ENCODE results near the gene MTHFD2. TPM values are rescaled to one million over a fixed set of nuclear protein-coding genes. Genes with fewer than 3 reads are reported as not detected.
"Not testable (repeated sequence)": the region's sequence is repeated elsewhere in the genome, so short reads cannot be mapped to it uniquely, and the experiment has no call there.

MTHFD2 gene
- total and polyA plus RNA-seq, 10 donors = 17.8 to 71.1 (median 39.8) TPM

DNA sequence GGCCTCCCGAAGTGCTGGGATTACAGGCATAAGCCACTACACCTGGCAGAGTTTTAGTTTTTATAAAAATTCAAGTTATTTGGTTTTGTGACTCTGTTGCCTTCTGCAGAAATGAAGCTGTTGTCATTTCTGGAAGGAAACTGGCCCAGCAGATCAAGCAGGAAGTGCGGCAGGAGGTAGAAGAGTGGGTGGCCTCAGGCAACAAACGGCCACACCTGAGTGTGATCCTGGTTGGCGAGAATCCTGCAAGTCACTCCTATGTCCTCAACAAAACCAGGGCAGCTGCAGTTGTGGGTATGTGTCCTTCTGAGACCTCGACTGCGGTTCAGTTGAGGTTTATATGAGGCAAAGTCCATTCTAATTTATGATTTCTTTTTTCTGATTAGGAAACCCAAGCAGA is 7.2 kb downstream of the MTHFD2 start:
- intact Hi-C loops (cut with DNase I; ENCODE audit: low total_unique reads) = no loop called here
- Histone ChIP-seq H3K27ac (peak overlapping the region; percentile 66 to 89 (median 82)), H3K27me3 (replicated peaks in 1 of 7) (no peaks in the 10 kb centered on the region), H3K9me3 (no peaks in the 10 kb centered on the region), H3K4me1 (peaks cover 21 to 72% (median 48%) of the 10 kb centered on the region in 6 donors), H3K4me3 (peak overlapping the region in 1 of 8 donors; percentile 40), H3K36me3 (peaks cover 2 to 67% (median 26%) of the 10 kb centered on the region in 6 donors)
- WGBS, 5 donors = 22 to 51% (median 29%) methylated on average over 6 of the region's 6 CpGs
- no peak for DNase-seq
- TF ChIP-seq, protein P1, sequence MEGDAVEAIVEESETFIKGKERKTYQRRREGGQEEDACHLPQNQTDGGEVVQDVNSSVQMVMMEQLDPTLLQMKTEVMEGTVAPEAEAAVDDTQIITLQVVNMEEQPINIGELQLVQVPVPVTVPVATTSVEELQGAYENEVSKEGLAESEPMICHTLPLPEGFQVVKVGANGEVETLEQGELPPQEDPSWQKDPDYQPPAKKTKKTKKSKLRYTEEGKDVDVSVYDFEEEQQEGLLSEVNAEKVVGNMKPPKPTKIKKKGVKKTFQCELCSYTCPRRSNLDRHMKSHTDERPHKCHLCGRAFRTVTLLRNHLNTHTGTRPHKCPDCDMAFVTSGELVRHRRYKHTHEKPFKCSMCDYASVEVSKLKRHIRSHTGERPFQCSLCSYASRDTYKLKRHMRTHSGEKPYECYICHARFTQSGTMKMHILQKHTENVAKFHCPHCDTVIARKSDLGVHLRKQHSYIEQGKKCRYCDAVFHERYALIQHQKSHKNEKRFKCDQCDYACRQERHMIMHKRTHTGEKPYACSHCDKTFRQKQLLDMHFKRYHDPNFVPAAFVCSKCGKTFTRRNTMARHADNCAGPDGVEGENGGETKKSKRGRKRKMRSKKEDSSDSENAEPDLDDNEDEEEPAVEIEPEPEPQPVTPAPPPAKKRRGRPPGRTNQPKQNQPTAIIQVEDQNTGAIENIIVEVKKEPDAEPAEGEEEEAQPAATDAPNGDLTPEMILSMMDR (IDR thresholded peaks at IDR 0.05 in 8 of 11, conservative IDR thresholded peaks at IDR 0.05 in 3 of 11) = no peak
- TF ChIP-seq POLR2AphosphoS5 (IDR thresholded peaks at IDR 0.05) (no peak), POLR2A (IDR thresholded peaks at IDR 0.05) (no peak)

DNA sequence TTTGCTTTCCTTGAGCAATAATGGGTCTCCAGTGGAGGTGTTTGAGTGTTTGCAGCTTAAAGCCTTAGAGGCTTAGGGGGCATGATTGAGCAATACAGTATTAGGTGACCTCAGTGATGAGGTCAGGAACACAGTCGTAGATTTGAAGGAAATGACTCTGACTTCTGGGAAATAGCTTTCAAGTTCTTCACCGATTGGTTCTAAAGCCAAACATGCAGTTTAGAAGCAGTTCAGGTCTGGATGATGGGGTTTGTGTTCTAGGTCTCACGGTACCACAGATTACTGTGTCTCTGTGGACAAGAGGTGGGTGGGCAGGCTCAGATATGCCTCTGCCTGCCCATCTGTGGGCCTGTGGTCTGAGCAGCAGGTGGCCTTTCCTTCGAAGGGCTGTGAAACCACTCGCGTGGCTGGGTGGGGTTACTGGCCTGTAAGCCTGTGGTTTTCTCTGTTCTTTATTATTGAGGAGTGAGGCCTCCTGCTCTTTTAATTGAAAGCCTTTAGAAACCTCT is 7.8 kb downstream of the MTHFD2 start:
- Histone ChIP-seq H3K4me3 (peak overlapping the region in 1 of 8 donors; percentile 40), H3K27me3 (replicated peaks in 1 of 7) (no peaks in the 10 kb centered on the region), H3K27ac (peak overlapping the region; percentile 66 to 89 (median 82)), H3K36me3 (peaks cover 2 to 73% (median 32%) of the 10 kb centered on the region in 6 donors), H3K4me1 (peaks cover 17 to 65% (median 42%) of the 10 kb centered on the region in 6 donors), H3K9me3 (no peaks in the 10 kb centered on the region)
- TF ChIP-seq POLR2A (IDR thresholded peaks at IDR 0.05) (no peak), POLR2AphosphoS5 (IDR thresholded peaks at IDR 0.05) (peak in 2 of 3 donors; percentile 55 to 63)
- TF ChIP-seq, protein P1 (IDR thresholded peaks at IDR 0.05 in 8 of 11, conservative IDR thresholded peaks at IDR 0.05 in 3 of 11) = no peak
- 7 to 30% (median 21%) methylated on average over 3 to 6 of the region's 6 CpGs for WGBS, 5 donors
- peak; percentile 83 for DNase-seq
- intact Hi-C loops (cut with DNase I; ENCODE audit: low total_unique reads) = no loop called here

DNA sequence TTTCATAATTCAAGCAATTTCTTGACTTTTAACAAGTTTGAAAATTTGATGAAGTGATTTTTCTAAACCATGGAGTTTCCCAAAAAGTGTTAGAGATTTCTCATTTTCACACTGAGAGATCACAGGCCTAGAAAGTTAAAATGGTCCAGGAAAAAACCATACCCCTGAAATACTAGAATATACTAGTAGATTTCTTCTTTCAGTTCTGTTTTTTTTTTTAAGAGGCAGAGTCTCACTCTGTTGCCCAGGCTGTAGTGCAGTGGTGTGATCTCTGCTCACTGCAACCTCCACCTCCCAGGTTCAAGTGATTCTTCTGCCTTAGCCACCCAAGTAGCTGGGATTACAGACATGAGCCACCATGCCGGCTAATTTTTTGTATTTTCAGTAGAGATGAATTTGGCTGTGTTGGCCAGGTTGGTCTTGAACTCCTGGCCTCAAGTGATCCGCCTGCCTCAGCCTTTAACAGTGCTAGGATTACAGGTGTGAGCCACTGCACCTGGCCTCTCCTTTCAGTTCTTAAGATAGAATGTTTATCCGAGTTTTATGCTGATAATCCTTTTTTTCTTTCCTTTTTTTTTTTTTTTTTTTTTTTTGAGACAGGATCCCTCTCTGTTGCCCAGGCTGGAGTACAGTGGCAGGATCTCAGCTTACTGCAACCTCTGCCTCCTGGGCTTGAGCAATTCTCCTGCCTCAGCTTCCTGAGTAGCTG is 14.4 kb downstream of the MTHFD2 start:
- no peak for DNase-seq

DNA sequence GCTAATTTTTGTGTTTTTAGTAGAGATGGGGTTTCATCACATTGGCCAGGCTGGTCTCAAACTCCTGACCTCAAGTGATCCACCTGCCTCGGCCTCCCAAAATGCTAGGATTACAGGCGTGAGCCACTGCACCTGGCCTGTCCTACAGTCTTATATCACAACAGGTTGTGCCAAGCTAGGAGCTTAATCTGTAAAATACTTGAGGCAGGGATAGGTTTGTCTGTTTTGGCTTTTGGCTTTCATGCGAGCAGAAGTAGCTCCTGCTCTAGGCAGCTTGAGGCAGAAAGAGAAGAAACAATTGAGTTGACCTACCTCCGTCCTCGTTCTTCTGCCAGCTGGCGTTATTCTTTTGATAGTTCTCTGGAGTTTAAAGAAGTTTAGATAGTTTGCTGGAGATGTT is 17.4 kb downstream of the MTHFD2 start:
- H3K4me3 ChIP-seq; H3K4me1 ChIP-seq; H3K27ac ChIP-seq; H3K27me3 ChIP-seq (replicated peaks in 1 of 7); H3K9me3 ChIP-seq; intact Hi-C loops (cut with DNase I; ENCODE audit: low total_unique reads); DNase-seq: not testable (repeated sequence)
- H3K36me3 ChIP-seq = peaks cover 0 to 93% (median 40%) of the 10 kb centered on the region in 6 donors
- WGBS, 5 donors = 96 to 97% (median 96%) methylated on average over 6 of the region's 6 CpGs

More for the DNA sequence above, 14.4 kb downstream of the MTHFD2 start:
- no peak overlapping the region for H3K4me3 ChIP-seq
- intact Hi-C loops (cut with DNase I; ENCODE audit: low total_unique reads) = no loop called here
- no peaks in the 10 kb centered on the region for H3K27me3 ChIP-seq (replicated peaks in 1 of 7)
- H3K9me3 ChIP-seq = no peaks in the 10 kb centered on the region
- H3K27ac ChIP-seq = no peak overlapping the region
- WGBS, 5 donors = 87 to 94% (median 88%) methylated on average over 3 of the region's 3 CpGs
- H3K4me1 ChIP-seq = peaks cover 0 to 13% (median 3%) of the 10 kb centered on the region in 6 donors
- no peak for TF ChIP-seq POLR2AphosphoS5 (IDR thresholded peaks at IDR 0.05)
- no peak for TF ChIP-seq POLR2A (IDR thresholded peaks at IDR 0.05)
- TF ChIP-seq, protein P1 (IDR thresholded peaks at IDR 0.05 in 8 of 11, conservative IDR thresholded peaks at IDR 0.05 in 3 of 11) = no peak
- H3K36me3 ChIP-seq = peaks cover 2 to 100% (median 67%) of the 10 kb centered on the region in 6 donors
